Upper lobe of left lung (tissue), 4 donors: ENCODE results near the gene METRN.

Experiments
- EP300 ChIP-seq, 4 donors: sonication (generic); formaldehyde crosslinking; IDR thresholded peaks; one replicate each; pipeline ENCODE4 v1.5.1; 2017; ENCODE audit warnings: antibody characterized with exemption in 4 of 4, control low read depth in 2 of 4
- POLR2A ChIP-seq, 4 donors: fragments of 450-650 bp; IDR thresholded peaks; one replicate each; pipeline ENCODE4 v1.5.1; 2016 to 2017; ENCODE audit warnings: antibody characterized with exemption in 4 of 4, mild to moderate bottlenecking in 2 of 4
- POLR2AphosphoS5 ChIP-seq, 2 donors: sonication (generic); formaldehyde crosslinking; IDR thresholded peaks; one replicate each; pipeline ENCODE4 v1.5.1; 2017; ENCODE audit warnings: antibody characterized with exemption in 2 of 2
- TF ChIP-seq, protein P1 (sequence below), 6 experiments: fragments of 450-650 bp in 4 of 6; fragments of 200-600 bp in 2 of 6; sonication (generic) in 2 of 6; IDR thresholded peaks; one replicate each; pipeline ENCODE4 v1.5.1; 2016 to 2019; ENCODE audit warnings: antibody characterized with exemption in 6 of 6

DNA sequence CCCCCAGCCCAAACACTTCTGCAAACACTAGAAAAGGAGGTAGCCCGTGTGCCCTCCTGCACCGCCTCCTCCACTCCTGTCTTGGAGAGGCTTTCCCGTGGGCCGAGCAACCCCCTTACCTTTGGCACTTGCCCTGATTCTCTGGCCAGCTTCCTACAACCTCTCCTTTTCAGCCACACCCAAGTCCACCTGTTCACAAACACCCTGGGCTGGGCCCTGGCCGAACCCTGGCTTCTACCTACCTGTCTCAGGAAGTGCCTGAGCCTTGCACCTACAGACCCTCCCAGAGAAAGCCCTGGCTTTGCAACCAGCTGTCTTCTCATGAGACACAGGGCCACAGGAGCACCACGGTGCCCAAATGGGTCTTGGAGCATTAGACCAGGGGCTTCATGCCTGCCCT is 4.0 kb downstream of the METRN start:
- TF ChIP-seq, protein P1, sequence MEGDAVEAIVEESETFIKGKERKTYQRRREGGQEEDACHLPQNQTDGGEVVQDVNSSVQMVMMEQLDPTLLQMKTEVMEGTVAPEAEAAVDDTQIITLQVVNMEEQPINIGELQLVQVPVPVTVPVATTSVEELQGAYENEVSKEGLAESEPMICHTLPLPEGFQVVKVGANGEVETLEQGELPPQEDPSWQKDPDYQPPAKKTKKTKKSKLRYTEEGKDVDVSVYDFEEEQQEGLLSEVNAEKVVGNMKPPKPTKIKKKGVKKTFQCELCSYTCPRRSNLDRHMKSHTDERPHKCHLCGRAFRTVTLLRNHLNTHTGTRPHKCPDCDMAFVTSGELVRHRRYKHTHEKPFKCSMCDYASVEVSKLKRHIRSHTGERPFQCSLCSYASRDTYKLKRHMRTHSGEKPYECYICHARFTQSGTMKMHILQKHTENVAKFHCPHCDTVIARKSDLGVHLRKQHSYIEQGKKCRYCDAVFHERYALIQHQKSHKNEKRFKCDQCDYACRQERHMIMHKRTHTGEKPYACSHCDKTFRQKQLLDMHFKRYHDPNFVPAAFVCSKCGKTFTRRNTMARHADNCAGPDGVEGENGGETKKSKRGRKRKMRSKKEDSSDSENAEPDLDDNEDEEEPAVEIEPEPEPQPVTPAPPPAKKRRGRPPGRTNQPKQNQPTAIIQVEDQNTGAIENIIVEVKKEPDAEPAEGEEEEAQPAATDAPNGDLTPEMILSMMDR (IDR thresholded peaks at IDR 0.05), result no peak
- no peak for TF ChIP-seq POLR2AphosphoS5 (IDR thresholded peaks at IDR 0.05)
- TF ChIP-seq POLR2A (IDR thresholded peaks at IDR 0.05), result no peak
- TF ChIP-seq EP300 (IDR thresholded peaks at IDR 0.05), result no peak
